ENCODE measurements around the gene ATXN3L.

Gene ATXN3L

DNA sequence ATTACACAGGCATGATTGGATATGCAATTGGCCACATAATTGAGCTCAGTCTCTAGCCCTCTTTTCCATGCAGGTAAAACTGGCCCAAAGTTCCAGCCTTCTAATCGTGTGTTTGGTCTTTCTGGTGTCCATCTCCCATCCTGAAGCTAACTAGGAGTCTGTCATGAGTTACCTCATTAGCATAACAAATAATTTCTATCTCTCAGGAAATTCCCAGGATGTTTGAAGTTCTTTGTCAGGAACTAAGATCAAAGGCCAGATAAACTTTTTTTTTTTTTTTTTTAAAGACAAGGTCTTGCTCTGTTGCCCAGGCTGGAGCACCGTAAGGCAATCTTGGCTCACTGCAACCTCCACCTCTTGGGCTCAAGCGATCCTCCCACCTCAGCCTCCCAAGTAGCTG, 15.8 kb downstream of the ATXN3L start:
- DNase-seq: no peak

DNA sequence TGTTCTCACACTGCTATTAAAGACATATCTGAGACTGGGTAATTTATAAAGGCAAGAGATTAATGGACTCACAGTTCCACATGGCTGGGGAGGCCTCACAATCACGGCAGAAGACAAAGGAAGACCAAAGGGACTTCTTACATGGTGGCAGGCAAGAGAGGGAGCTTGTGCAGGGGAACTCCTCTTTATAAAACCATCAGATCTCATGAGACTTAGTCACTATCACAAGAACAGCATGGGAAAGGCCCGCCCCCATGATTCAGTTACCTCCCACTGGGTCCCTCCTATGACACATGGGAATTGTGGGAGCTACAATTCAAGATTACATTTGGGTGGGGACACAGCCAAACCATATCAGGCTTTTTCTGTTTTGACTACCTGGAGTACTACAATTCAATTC, 16.6 kb downstream of the ATXN3L start:
- peak; percentile 3 for DNase-seq

DNA sequence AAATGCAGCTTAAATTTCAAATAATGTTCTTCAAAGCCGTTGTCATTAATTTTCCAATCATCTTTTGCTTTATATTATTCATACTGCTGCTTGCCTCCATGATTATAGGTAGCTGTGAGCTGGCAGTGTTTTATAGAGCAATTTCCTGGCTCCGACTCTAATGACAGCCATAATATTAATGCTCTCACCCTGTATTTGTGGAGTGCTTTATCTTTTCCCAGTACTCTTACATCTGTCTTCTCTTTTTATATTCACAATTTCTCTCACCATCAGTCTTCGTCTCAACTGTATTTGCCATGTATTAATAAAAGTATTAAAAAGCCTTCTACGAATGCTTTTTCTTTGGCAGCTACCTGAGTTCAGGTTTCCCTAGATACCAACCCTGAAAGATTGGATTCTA, 21.0 kb downstream of the ATXN3L start:
- DNase-seq: no peak

DNA sequence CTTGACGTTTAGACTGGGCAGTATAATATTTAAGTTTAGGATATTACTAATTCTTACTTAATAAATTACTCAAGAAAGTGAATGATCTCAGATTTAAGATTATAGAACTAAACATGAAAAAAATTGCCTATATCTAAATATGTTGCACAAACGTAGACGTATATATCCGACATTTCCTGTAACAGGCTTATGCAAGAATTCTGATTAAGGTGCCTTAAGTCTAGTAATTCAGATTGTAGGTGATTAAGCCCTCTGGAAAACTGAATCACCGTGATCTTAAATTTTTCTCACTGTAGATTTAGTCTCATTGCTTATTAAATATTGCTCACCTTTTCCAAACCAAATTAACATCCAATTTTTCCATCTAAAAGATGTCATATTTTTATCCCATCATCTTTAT, 24.0 kb downstream of the ATXN3L start:
- no peak for DNase-seq

DNA sequence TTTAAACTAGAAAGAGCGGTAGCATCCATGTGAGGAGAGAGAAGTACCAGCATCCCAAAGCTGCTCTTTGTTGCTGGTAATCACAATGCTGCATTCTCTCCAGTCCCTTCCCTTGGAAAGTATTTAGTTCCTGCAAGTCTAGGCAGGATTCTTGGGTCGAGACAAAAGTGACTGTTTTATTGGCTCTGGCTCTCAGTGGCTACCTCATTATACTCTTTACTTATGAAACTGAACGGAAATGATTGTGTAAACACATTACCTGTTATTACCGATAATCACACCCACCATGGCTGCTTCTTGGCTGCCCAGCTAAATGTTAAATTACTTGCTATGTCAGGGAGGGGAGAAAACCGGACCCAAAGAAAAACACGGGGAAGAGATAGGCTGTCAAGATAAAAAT, 26.2 kb downstream of the ATXN3L start:
- no peak for DNase-seq

DNA sequence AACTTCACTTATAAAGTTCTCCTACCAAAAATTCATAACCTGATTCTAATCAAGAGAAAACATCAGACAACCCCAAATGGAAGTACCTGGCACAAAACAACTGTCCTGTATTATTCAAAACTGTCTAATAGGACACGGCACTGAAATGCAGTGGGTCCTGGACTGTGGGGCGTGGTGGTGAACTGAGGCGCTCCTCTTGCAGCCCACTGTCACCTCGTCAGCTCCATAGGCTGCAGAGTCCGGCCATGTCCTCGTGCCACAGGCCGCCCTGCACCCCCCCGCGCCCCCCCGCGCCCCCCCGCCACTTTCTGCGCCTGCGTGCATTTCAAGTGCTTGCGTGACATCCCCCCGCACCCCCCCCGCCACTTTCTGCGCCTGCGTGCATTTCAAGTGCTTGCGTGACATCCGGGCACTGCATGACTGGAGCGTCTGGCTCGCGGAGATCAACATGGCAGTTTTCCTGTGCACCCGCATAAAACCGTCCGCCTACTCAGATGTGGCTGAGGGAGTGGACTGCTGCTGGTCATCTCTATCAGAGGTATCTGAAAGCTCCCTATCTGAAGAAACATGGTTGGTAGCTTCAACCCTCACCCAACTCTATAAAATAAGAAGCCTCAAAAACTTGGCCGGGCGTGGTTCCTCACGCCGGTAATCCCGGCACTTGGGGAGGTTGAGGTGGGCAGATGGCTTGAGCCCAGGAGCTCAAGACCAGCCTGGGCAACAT, 28.8 kb downstream of the ATXN3L start:
- no peak for DNase-seq

DNA sequence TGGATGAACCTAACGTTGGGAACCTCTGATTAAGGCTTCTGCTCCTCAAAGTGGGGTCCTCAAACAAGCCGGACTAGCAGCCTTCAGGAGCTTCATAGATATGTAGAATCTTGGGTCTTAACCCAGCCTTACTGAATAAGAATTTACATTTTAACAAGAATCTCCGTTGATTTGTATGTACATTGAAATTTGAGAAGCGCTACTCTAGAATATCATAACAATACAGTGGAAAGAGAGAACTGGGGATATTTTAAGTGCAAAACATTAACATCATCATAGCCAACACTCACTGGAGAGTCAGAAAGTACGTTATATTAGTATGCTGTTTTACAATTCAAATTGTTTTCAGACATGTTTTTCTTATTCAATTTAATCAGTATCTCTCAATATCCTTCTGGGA, 31.2 kb downstream of the ATXN3L start:
- no peak for DNase-seq

DNA sequence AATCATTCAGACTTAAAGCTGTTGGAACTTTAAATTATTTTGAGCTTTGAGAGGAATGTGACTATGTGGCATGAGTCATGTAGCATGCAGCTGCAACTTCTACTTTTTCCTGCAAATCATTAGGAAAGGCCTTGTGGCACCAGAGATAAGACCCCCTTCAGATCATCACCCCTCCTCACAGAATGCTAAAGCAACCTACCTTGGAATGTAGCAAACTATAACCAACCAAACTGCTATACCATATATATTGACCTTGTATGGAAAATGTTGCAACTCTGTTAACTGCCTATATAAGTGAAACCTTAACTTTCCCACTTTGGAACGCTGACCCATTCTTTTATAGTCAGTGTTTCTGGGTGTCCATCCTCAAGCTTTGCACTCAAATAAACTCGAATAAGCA, 32.0 kb downstream of the ATXN3L start:
- DNase-seq: no peak

DNA sequence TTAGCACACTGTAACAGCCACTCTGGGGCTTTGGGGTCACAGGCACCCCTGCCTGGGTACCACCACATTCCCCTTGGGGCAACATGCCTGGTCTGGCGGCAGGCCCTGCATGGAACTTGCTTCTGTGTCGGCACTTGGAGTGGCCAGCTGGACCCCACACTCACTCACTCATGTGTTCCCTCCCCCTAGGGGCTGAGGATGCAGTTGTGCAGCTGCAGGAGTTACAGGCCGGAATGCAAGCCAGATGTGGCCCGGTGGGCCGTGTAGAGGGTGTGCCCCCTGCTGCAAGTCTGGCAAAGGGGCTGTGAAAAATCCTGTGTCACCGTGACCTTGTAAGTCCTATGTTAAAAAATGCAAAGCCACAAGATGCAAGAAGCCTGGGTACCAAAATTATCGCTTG, 34.2 kb downstream of the ATXN3L start:
- no peak for DNase-seq

DNA sequence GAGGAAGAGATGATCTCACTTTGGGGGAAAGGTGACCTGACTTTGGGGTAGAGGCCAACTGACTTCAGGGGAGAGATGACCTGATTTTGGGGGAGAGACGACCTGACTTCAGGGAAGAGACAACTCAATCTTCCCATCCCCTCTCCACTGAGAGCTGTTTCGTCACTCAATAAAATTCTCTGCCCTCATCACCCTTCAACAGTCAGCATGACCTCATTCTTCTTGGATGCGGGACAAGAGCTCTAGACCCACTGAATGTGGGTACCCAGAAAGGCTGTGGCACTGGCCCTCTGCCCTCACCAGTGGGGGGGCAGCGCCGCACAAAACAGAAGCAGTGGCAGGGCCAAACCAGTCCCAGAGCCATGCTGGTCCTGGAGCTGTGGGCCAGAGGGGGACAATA, 34.6 kb downstream of the ATXN3L start:
- no peak for DNase-seq

DNA sequence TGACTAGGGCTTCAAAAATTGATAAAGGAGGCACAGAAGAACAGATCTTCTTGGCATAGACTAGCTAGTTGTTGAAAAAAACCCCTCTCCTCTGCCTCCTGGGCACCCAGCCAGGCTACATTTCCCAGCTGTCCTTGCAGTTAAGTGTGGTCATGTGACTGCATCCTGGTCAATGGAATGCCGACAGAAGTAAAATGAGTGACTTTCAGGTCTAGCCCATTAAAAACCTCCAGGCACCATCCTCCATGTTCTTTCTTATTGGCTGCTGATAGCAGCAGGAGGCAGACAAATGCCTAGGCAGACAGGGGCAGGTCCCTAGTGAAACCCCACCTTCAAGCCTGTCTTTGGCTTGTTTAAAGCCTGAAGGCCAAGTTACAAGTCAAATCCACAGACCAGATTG, 35.3 kb downstream of the ATXN3L start:
- DNase-seq: no peak

DNA sequence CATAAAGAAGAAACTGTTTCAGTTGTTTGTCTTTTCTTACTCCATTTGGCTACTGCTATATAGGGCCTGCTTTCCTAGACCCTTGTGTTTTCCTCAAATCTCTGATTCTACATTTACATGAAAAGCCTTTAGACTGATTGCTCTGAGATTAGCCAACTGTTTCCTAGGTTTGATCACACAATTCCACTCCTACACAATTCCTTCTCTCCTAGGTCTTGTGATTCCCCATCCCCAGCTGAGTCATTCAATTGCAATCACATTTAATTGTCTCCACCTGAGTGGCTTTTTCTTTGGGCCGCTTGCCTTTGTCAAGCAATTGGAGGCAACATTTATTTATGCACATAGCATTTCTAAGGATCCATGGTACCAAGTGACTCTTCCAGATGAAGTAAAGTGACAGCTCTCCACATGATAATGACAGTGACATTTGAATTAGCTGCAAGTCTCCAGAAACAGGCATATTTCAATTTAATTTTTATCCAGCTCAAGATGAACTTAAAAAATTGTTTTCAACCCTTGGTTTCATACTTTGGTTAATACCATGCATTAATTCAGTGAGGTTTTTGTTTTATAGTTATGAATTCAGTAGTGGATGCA, 35.8 kb downstream of the ATXN3L start:
- DNase-seq: no peak

DNA sequence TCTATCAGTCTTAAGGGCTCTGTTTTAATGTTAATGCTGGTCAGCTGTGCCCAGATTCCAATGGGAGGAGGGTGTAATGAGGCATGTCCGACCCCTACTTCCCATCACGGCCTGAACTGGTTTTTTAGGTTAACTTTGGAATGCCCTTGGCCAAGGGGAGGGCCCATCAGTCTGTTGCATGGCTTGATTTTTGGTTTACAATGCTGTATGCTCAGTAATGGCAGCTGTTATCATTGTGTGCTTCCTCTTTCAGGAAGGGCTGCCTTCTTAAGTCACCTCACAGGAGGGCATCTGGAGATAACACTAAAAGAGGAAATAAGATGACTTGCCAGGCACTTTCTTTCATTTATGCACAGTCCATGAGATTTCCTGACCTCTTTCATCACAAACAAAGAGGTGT, 36.3 kb downstream of the ATXN3L start:
- DNase-seq: no peak

DNA sequence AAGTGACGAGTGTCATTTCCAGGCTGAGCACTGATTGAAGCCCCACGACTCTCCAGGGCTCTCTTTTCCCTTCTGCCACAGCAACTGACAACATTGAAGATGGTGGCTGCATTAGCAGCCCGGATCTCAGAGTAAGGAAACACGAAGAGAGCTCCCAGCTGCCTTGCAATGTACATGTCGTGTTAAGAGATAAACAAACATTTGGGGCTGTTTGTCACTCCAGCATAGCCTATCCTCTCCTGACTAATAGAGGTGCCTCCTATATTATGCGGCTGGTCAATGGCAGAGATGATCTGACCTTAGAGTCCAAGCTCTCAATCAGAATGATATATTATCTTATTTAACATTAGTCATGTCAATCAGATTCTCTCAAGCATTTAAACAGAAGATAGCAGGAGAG, 38.6 kb downstream of the ATXN3L start:
- DNase-seq: no peak

DNA sequence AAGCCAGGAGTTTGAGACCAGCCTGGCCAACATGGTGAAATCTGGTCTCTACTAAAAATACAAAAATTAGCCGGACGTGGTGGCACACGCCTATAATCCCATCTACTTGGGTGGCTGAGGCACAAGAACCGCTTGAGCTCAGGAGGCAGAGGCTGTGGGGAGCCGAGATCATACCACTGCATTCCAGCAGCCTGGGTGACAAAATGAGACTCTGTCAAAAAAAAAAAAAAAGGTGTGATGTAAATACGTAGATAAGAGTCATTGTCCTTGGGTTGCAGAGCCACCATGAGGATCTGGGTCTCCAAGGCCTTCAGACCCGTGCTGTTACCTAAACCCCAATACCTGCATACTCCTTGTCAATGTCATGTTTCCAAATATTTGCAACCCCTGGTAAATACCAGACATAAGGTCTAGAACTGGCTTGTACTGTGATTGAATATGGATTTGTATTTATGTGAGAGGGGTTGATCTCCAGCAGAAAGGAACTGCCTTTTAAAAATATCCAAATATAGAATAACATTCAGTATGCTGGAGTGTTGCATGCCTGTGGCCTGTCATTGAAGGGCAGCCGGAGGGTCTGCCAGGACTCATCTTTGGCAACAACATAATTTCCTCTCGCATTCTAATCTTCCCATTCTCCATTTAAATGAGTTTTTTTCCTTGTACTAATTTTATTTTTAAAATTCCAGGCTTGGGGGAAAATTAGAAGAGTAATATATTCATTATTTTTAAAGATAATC, 40.4 kb downstream of the ATXN3L start:
- DNase-seq: no peak

DNA sequence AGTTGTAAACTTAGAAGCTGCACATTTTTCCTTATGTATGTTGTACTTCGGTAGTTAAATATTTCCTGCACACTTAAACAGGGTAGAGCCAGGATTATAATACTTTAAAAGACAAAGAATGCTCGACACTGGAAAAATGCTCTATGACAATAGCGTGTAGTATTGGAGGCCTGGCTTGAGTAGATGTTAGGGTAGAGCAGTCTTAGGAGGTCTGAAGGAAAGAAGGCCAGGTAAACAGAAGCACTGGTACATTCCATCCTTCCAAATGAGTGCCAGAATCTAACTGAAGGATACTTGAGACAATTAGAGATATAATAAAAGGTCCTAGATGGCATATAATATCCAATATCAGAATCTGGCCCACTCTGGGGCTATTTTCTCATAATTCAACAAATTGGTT, 42.3 kb downstream of the ATXN3L start:
- no peak for DNase-seq

DNA sequence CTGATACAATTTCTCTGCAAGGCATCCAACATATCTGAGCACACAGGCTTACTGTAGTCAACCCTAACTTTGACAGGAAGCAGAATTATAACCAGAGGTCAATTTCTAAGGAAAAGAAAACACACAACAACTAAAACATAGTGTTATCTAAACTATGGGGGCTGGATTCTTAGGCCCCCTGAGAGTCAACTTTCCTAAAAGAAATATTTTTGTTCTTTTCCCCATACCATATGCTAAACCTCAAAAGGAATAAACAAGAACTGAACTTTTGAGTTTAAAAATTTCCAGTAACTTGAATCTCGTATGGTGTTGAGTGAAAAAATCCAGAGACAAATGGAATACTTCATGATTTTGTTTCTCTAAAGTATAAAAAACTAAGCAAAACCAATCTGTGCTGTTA, 42.9 kb downstream of the ATXN3L start:
- DNase-seq: no peak

DNA sequence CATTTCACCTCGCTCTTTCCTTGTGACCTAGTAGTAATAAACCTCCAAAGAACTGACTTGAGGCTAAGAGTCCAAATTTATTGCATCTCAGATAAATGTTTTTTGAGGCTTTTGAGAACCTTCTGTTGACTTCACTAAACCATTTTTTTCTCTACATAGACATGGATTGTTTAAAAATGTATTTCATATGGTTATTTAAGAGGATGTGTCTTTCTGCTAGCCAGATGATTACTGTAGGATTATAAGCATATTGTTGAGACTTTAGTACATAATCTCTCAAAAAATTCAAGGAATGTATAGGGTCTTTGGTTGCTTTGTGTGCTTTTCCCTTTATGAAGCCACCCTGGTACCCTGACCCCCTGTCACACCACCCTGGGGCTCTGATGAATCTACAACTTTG, 44.8 kb downstream of the ATXN3L start:
- no peak for DNase-seq

DNA sequence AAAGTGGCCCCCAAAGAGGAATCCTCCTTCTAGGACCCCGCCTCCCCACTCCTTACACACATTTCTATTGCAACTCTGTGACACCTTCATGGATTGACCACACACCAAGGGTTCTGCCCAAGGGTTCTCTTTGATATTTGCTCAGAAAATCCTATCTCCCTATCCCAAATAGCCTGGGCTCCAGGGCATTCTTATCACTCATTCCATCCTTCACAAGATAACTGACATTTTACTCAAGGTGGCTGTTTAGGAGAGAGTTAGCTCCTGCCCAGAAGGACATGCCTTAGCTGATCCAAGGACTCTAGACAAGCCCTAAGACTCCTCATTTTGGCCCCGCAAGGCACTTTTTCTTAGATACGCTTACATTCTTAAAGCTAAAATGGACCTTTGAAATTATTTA, 47.4 kb downstream of the ATXN3L start:
- no peak for DNase-seq

DNA sequence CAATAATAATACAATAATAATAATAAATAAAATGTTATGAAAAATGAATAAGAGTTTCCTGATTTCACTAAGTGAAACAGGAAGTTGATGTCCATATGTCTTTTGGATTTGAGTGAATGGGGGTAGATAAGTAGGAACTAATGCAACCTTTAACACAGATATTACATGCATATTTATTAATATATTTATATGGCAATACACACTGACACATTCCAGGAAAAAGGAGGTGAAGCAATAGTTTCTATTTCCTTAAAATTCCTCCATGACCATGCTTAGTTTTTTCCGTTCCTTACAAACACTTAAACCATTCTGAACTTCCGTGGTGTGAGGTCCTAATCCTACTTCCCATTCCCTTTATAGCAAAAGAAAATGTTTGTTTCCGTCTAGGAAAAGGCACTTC, 48.3 kb downstream of the ATXN3L start:
- DNase-seq: no peak

DNA sequence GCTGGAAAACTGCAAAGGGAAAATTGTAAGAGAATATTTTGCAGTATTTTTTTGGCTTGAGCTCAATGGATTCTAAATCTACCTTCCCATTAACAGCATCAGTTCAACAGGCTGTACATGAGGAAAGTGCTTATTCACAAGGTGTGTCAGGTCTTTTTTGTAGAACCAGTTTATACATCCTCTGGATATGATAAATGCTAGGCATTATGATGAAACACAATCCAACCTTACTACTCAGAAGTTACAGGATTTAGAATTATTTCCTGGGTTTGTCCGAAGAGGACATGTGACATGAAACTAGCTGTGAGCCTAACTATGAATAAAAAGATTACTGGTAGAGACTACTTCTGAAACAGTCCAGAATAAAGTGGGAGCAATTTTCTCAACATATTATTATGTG, 49.5 kb downstream of the ATXN3L start:
- DNase-seq: no peak

DNA sequence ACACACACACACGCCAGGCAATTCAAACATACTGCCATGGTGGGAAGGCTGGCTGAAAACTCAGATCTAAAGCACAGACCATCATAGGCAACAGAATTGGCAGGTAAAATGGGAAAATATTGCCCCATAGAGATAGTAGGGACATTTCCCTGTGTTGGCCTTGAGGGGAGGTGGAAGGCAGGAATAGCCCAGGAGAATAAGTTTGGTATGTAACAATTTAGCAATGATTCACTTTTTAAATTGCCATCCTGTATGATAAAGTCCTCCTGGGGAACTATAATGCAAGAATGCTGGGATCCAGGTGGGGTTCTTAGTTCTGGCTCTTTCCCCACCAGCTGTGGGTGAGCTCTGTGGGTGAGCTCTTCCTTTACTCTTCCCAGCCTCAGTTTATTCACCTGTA, 51.0 kb downstream of the ATXN3L start:
- no peak for DNase-seq

Measured in stimulated activated CD4-positive, alpha-beta T cell treated with anti-CD3 and anti-CD28 coated beads, Interleukin-15, amount 100 ng/mL, for 24 hours (primary cell).